Fibroblast of skin of back (primary cell): ENCODE data around the gene ADAMTS12.
"Not testable (repeated sequence)": the region's sequence is repeated elsewhere in the genome, so short reads cannot be mapped to it uniquely, and the experiment has no call there.

Experiments used
- DNase-seq: peaks from one replicate; pipeline ENCODE4 v3.0.0-alpha.2; 2013

The ADAMTS12 gene

GRCh38 chr5:33523208-33523771, 368.5 kb downstream of the ADAMTS12 start:
- no peak for DNase-seq

DNA sequence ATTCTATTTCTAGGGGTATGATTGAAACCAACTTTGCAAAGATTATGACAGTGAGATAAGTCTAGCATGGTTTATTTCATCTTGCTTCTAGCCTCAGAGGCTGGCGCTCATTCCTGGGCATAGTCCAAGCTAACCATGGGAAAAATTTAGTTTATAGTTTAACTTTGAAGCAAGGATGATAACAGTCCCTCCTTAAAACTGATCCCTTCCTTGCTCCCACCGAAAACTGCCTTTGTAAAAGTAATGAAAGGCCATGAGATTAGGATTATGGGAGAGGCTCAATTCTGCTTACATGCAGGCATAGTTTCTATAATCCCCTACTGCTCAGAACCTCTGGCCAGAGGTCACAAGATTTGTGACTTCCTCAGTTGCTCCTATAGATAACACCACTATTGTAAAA, 375.4 kb downstream of the ADAMTS12 start:
- no peak for DNase-seq

DNA sequence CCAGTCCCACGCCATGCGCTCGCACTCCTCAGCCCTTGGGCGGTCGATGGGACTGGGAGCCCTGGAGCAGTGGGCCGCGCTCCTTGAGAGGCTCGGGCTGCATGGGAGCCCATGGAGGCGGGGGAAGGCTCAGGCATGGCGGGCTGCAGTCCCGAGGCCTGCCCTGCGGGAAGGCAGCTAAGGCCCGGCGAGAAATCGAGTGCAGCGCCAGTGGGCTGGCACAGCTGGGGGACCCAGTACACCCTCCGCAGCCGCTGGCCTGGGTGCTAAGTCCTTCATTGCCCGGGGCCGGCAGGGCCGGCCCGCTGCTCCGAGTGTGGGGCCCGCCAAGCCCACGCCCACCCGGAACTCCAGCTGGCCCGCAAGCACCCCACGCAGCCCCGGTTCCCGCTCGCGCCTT, 376.4 kb downstream of the ADAMTS12 start:
- not testable (repeated sequence) for DNase-seq

DNA sequence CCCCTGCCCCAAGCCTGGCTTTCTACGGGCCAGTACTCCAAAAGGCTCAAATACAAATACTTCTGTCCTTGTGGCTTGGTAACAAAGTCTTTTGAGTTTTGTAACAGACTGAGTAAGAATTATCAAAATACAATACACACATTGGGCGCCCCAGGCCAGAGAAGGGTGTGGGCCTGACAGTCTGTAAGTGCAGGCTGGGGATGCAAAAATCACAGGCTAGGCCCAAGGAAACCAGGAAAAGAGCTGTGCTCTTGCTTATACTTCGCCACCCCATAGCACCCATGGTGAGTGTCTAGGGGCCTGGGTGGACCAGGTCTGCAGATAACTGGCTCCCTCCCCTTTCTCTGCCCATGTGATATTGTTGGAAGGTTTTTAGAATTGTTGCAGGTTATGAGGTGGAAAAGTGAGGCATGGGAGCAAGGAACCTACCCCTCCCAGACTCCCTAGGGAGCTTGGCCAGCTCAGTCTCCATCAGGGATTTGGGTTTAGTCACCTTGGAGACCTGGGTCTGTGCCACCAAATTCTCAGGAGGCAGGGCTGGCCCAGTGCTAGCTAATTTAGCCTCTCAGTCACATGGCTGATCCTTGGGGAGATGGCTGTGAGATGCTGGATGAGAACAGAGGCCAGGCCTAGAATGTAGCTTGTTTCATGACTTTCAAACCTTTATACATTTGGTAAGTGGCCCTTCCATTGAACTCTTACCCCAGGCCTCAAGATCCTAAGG, 378.2 kb downstream of the ADAMTS12 start:
- DNase-seq: peak; percentile 65

- peak; percentile 53 for DNase-seq
Observed at GRCh38 chr5:33509036-33509435, 382.8 kb downstream of the ADAMTS12 start.

DNA sequence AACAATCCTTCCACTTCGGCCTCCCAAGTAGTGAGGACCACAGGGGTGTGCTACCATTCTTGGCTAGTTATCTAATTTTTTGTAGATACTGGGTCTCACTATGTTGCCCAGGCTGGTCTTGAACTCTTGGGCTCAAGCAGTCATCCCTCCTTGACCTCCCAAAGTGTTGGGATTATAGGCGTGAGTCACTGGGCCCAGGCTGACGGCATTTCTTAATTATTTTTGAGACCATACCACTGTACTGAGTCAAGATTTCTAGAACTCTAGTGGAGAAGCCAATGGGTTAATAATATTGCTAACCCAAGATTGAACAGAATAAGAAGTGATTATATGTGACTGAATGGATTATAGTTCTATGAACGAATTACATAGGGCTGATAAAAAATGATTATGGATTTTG, 384.4 kb downstream of the ADAMTS12 start:
- DNase-seq: peak; percentile 32

DNA sequence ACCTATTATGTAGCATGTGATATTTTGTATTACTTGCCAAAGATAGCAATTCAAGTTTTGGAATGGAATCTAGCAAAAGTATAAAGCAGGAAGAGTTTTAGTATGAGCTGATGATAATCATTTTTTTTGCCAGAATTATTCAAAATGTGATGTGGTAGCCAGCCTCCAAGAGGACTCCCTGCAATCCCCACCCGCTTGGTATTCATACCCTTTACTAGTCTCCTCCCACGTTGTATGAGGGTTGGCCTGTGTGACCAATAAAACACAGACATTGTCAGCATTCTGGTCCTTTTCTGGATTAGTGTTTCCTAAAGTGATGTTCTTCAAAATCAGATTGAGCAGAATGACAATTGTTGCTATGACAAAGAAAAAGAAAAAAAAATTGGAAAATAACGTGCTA, 387.2 kb downstream of the ADAMTS12 start:
- DNase-seq: no peak

- DNase-seq: no peak
Observed at GRCh38 chr5:33501899-33502298, 389.9 kb downstream of the ADAMTS12 start.

DNA sequence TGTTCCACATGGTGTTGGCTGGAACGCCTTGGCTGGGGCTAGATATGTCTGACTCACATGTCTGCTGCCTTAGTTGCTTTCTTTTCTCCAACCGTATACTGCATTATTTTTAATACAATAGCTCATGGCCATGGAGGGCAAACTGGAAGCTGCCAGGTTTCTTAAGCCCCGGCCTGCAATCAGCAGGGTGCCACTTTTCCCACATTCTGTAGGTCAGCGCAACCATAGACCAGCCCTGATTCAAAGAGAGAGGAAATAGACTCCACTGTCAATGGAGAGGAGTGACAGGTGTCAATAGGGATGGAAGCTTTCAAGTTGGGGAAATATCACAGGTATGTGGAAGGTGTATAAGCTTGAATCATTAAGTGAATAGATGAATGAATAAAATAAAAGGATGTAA, 390.5 kb downstream of the ADAMTS12 start:
- no peak for DNase-seq

GRCh38 chr5:33494466-33494865, 397.3 kb downstream of the ADAMTS12 start:
- no peak for DNase-seq

DNA sequence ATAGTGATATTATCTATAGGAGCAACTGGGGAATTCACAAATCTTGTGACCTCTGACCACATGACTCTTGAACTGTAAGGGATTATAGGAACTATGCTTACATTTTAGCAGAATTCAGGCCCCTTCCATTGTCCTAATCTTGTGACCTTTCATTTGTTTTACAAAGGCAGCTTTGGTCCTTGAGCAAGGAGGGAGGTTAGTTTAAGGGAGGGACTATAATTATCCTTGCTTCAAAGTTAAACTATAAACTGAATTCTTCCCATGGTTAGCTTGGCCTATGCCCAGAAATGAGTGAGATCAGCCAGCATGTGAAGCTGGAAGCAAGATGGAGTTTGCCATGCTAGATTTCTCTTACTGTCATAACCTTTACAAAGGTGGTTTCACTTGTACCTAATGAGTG, 399.8 kb downstream of the ADAMTS12 start:
- no peak for DNase-seq

DNA sequence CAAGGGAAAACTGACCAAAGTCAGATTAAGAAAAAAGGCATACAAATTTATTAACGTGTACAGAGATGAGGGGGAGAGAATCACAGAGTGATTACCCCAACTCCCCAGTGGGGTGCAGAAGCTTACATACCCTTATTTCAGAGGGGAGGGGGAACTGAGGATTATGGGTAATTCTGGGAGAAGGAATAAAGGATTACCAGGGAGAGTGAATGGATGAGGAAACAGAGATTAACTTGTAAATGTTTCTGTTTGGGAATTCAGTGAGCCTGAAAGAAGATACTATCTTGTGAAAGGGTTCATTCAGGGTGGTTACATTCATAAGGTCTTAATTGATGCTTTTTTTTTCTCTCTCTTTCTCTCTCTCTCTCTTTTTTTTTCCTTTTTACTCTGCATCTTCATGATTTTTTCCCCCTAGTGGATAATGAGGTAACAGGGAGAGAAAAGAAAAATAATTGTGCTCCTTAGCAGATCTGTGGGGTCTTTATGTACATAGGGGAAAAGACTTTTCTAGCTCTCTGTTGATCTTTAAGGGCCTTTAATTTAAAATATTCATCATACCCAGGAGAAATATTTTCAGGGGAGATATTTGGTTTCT, 401.6 kb downstream of the ADAMTS12 start:
- DNase-seq: no peak

- no peak for DNase-seq
Observed at GRCh38 chr5:33489481-33490067, 402.2 kb downstream of the ADAMTS12 start.

GRCh38 chr5:33488558-33489355, 403.0 kb downstream of the ADAMTS12 start:
- no peak for DNase-seq

- DNase-seq: no peak
Observed at GRCh38 chr5:33487236-33487635, 404.6 kb downstream of the ADAMTS12 start.

DNA sequence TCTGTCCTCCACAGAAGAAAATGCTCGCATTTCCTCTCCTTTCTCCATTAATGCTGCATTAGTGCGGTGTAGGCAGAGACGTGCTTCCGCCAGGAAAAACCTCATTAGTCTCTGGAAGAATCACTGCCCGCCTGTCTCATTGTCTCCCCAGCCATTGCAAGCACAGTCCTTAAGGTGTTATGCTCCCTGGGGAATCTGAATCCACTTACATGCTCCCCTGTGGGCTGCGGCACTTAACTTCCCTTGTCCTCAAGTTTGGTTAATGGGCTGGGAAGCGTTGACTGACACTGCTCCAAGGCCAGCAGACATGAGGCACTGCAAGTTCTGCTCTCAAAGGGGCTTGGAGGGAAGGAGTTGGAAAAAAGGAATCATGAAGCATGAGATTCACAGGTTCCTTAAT, 409.5 kb downstream of the ADAMTS12 start:
- no peak for DNase-seq

DNA sequence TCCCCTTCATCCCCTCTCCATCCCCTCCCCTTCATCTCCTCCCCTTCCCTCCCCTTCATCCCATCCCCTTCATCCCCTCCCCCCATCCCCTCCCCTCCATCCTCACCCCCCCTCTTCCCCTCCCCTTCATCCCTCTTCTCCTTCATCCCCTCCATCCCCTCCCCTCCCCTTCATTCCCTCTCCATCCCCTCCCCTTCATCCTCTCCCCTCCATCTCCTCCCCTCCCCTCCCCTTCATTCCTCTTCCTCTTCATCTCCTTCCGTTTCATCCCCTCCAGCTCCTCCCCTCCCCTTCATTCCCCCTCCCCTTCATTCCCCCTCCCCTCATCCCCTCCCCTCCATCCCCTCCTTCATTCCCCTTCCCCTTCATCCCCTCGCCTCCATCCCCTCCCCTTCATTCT, 410.9 kb downstream of the ADAMTS12 start:
- DNase-seq: no peak

DNA sequence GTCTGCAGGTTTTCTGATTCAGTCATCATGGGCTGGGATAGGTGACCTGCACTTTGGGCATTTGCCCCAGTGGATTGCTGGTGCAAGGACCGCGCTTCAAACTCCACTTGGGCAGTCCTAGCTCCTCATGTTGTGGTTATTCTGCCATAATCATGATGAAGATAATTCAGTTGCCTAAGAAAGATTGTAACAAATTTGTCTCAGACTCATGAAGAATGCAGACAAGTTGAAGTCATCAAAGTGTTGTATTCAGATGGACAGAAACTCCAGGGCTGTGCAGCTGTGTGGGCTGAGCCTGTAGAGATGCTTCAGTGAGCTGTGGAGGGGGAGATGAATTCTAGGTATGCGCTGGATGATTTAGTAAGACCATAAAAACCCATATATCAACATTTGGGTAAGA, 412.5 kb downstream of the ADAMTS12 start:
- no peak for DNase-seq

GRCh38 chr5:33477816-33478215, 414.0 kb downstream of the ADAMTS12 start:
- no peak for DNase-seq

DNA sequence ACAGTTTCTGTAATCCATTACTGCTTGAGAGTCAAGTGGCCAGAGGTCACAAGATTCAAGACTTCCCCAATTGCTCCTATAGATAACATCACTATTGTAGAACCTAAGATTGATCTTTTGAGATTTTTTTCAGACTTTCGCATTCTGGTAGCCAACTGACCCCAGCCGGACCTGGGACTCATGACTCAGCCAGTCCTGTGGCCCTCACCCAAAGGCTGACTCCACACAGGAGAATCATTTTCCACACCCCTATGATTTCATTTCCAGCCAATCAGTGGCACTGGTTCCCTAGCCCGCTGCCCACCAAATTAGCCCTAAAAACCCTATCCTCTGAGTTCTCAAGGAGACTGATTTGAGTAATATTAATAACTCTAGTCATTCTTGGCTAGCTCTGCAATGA, 414.8 kb downstream of the ADAMTS12 start:
- no peak for DNase-seq

DNA sequence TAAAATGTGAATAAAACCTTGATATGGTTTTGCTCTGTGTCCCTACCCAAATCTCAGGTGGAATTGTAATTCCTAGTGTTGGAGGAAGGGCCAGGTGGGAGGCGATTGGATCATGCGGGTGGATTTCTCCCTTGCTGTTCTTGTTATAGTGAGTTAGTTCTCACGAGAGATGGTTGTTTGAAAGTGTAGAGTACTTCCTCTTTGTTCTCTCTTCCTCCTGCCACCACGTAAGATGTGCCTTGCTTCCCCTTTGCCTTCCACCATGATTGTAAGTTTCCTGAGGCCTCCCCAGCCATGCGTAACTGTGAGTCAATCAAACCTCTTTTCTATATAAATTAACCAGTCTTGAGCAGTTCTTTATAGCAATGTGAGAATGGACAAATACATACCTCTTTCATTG, 416.1 kb downstream of the ADAMTS12 start:
- no peak for DNase-seq

GRCh38 chr5:33474931-33475499, 416.8 kb downstream of the ADAMTS12 start:
- DNase-seq: no peak

DNA sequence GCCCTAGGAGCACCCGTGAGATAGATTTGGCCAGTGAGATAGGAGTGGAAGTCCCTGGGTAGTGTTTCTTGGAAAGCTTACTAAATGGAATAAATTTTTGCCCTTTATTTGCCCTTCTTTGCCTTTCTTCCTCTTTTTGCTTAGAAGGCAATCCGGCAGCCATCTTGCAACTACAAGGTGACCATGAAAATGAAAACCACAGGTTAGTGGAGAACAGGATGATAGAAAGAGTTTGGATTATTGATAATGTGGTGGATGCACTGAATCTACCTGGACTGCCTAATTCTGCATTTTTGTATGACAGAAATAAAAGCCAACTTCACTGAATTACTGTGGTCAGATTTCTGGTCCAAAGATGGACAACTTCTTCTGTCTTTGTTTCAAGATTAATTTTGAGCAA, 417.8 kb downstream of the ADAMTS12 start:
- no peak for DNase-seq
